ENCODE data around the gene OPTN.

OPTN gene

DNA sequence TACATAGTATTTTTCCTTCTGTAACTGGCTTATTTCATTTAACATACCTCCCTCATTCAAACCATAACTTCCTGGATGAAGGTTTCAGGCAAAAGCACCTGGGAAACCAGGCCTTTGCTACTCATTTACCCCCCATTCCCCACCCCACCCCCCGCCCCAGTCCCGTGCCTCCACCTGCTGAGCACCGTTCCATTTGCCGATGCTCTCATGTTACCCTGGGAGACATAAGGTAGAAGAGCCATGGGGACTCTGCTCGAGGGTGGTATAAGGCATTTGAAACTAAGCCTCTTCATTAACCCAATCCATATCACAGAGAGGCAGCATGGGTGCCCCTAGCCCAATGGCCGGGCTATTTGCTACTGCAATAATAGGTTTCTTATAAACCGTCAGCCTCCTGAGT is 39.2 kb downstream of the OPTN start:
- no peak overlapping the region for H3K27ac ChIP-seq
- TF ChIP-seq CTCF (conservative IDR thresholded peaks at IDR 0.05) (no peak), ZFX (IDR thresholded peaks at IDR 0.05) (no peak)

DNA sequence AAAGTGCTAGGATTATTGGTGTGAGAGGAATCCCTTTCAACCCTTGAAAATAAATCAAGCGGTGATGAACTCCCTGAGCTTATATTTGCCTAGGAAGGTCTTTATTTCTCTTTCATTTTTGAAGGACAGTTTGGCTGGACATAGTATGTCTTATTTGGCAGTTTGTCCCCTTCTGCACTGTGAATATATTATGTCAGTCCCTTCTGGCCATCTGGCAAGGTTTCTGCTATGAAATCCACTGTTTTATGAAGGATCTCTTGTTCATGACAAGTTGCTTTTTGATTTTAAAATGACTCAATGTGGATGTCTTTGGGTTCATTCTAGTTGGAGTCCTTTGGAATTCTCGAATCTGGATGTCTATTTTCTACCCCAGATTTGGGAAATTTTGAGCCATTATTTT is 39.7 kb downstream of the OPTN start:
- TF ChIP-seq ZFX (IDR thresholded peaks at IDR 0.05), result no peak
- TF ChIP-seq CTCF (conservative IDR thresholded peaks at IDR 0.05), result no peak
- H3K27ac ChIP-seq, result no peak overlapping the region

- no peak overlapping the region for H3K27ac ChIP-seq
- TF ChIP-seq CTCF (conservative IDR thresholded peaks at IDR 0.05), result no peak
- TF ChIP-seq ZFX (IDR thresholded peaks at IDR 0.05), result no peak
Measured at GRCh38 chr10:13140627-13141190, 40.7 kb downstream of the OPTN start.

DNA sequence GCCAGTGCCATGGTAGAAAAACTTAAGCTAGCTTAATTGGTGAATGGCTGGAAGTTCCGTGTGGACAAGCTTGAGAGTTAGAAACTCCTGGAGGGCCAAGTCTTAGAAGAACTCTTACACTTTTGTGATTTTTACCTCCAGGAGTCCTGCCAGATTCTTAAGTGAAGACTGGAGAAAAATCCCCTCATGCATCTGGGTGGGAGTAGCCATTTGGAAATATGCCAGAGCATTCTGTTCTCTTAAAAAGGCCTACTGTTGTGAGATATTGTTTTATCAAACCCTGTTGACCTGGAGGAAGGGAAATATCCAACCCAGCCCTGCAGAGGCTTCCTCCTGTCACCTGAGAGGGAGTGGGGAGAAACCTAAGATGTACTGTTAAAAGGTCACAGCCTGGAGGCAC is 43.8 kb downstream of the OPTN start:
- no peak overlapping the region for H3K27ac ChIP-seq
- TF ChIP-seq ZFX (IDR thresholded peaks at IDR 0.05) (no peak), CTCF (conservative IDR thresholded peaks at IDR 0.05) (no peak)

GRCh38 chr10:13144814-13145213 is 44.9 kb downstream of the OPTN start:
- TF ChIP-seq ZFX (IDR thresholded peaks at IDR 0.05) (no peak), CTCF (conservative IDR thresholded peaks at IDR 0.05) (no peak)

DNA sequence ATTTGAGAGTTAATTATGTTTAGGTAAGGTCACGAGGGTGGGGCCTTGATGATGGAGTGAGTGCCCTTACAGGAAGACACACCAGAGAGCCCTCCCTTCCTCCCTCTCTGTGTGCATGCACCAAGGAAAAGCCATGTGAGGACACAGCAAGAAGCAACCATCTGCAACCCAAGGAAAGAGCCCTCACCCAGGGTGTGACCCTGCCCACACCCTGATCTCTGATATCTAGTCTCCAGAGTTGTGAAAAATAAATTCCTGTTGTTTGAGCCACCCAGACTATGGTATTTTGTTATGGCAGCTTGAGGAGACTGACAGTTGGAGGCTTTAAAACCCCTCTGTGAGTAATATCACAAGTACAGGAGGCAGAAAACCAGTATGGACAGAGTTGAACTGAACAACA is 46.4 kb downstream of the OPTN start:
- TF ChIP-seq ZFX (IDR thresholded peaks at IDR 0.05) (no peak), CTCF (conservative IDR thresholded peaks at IDR 0.05) (no peak)
- no peak overlapping the region for H3K27ac ChIP-seq

More at GRCh38 chr10:13144814-13145213, 44.9 kb downstream of the OPTN start:
- no peak overlapping the region for H3K27ac ChIP-seq

GRCh38 chr10:13147161-13147560 is 47.2 kb downstream of the OPTN start:
- H3K27ac ChIP-seq, result no peak overlapping the region
- TF ChIP-seq CTCF (conservative IDR thresholded peaks at IDR 0.05) (no peak), ZFX (IDR thresholded peaks at IDR 0.05) (no peak)

Measured in C4-2B (cell line).